ENCODE data around the gene FAM184A. TPM values are rescaled to one million over a fixed set of nuclear protein-coding genes. Genes with fewer than 3 reads are reported as not detected.
A peak's percentile ranks its signal among the peaks of the same experiment; 100 is the strongest.

Gene FAM184A
- total RNA-seq, 4 donors from 2014 or later: 3.0 to 14.3 (median 6.3) TPM

DNA sequence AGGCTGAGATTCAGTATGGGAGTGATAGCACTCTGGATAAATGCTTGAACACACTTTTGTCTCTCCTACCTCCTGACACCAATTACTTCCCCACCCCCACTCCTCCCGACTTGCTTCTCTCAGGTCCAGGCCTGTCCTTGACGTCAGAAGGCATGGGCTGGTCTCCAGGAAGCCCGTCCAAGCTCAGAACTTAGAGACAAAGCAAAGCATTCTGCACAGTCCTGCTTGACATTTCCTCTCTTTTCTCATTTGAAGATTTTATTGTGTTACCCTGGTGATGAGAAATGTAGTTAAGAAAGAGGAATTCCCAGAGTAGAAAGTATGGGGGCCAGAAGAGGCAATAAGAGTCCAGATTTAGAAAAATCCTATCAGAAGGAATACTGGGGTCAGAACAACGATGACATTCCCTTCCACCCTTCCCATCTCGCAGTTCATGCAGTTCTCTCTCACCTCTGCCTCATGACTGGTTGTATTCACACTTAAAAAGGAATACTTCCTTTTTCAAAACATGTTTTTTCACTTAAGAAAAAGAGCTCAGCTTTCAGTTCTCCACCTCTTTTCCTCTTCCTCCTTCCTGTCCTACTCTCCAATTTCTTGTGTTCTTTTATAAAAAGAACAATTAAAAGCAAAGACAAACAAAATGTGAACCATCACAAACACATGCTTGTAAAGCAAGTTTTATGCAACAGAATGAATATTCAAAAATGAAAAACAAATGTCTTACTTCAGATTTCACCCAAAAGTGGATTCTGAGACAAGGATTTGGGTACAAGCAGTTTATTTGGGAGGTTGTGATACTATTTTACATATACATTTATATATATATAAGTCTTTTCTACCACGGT lies 18.5 kb upstream of the FAM184A start:
- DNase-seq (ENCODE audit: low spot score) (no peak), ATAC-seq (ENCODE audit: low FRiP score) (peak; percentile 48)
- no peak for TF ChIP-seq CTCF (IDR thresholded peaks at IDR 0.05)

GRCh38 chr6:119090256-119090655 lies 11.8 kb upstream of the FAM184A start:
- DNase-seq (ENCODE audit: low spot score): no peak
- ATAC-seq (ENCODE audit: low FRiP score): no peak
- TF ChIP-seq CTCF (IDR thresholded peaks at IDR 0.05): no peak

GRCh38 chr6:119084784-119085183 lies 6.3 kb upstream of the FAM184A start:
- ATAC-seq (ENCODE audit: low FRiP score): no peak
- DNase-seq (ENCODE audit: low spot score): no peak
- no peak for TF ChIP-seq CTCF (IDR thresholded peaks at IDR 0.05)

GRCh38 chr6:119083007-119083406 lies 4.5 kb upstream of the FAM184A start:
- no peak for TF ChIP-seq CTCF (IDR thresholded peaks at IDR 0.05)
- ATAC-seq (ENCODE audit: low FRiP score) (no peak), DNase-seq (ENCODE audit: low spot score) (no peak)

DNA sequence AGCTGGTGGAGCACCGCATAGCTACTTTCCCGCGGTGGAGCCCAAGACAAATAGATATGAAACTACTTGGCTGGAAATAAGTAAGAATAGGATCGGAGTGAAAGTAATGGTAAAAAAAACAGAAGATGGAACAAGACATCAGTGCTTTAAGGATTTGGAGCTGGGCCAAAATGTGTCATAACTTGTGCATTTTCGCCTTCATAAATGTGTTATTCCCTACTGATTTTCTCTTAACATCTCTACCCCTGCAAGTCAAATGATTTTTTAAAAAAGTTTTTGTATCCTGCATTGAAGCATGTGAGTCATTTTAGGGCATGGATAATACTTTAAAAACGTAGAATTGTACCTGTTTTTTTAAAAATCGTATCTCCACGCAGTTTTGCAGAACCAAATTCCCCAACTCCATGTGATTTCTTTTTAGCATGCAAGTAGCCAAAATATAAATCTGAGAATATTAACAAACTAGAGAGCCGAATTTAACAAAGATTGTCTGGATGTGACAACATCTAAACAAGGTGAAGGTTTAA lies 882 bp upstream of the FAM184A start:
- DNase-seq (ENCODE audit: low spot score) (no peak), ATAC-seq (ENCODE audit: low FRiP score) (no peak)
- no peak for TF ChIP-seq CTCF (IDR thresholded peaks at IDR 0.05)

GRCh38 chr6:119077643-119078375 lies 655 bp downstream of the FAM184A start:
- ATAC-seq (ENCODE audit: low FRiP score) (peak; percentile 58), DNase-seq (ENCODE audit: low spot score) (no peak)
- no peak for TF ChIP-seq CTCF (IDR thresholded peaks at IDR 0.05)
